ENCODE data around the gene SRGAP3. TPM values are rescaled to one million over a fixed set of nuclear protein-coding genes. Genes with fewer than 3 reads are reported as not detected.

Gene SRGAP3
- total and polyA plus RNA-seq, 2 donors (not counting 1 experiment from before 2014, with no cell fraction given): 0.92 to 12.4 TPM

- Histone ChIP-seq H3K9ac (ENCODE audit: insufficient read depth, low read length) (no peak overlapping the region), H3K27me3 (ENCODE audit: control insufficient read depth, insufficient read depth, low read length) (no peaks in the 10 kb centered on the region), H3K79me2 (ENCODE audit: control insufficient read depth, insufficient read depth, low read length) (no peaks in the 10 kb centered on the region), H3K4me3 (replicated peaks in 1 of 4; ENCODE audit: control extremely low read depth in 1 of 4, insufficient read depth in 1 of 4, low read depth in 3 of 4, low read length in 4 of 4) (no peak overlapping the region), H3K4me2 (ENCODE audit: extremely low read depth, insufficient read depth, low read length) (no peak overlapping the region), H3K4me1 (ENCODE audit: control insufficient read depth, extremely low read depth, insufficient read depth, low read length) (no peaks in the 10 kb centered on the region), H3K9me3 (ENCODE audit: control insufficient read depth, insufficient read depth, low read depth, low read length) (no peaks in the 10 kb centered on the region), H3K36me3 (ENCODE audit: control insufficient read depth, insufficient read depth, low read length) (no peaks in the 10 kb centered on the region), H4K20me1 (ENCODE audit: control insufficient read depth, extremely low read depth, insufficient read depth, low read length) (no peaks in the 10 kb centered on the region), H2AFZ (ENCODE audit: low read length) (no peak overlapping the region), H3K27ac (ENCODE audit: insufficient read depth, low read length) (no peak overlapping the region)
- no peak for TF ChIP-seq EZH2 (IDR thresholded peaks at IDR 0.05; ENCODE audit: low read length, missing control alignments)
- DNase-seq (ENCODE audit: low read depth in 2 of 2): no peak
Observed at GRCh38 chr3:9170851-9171160, 78.6 kb downstream of the SRGAP3 start.

DNA sequence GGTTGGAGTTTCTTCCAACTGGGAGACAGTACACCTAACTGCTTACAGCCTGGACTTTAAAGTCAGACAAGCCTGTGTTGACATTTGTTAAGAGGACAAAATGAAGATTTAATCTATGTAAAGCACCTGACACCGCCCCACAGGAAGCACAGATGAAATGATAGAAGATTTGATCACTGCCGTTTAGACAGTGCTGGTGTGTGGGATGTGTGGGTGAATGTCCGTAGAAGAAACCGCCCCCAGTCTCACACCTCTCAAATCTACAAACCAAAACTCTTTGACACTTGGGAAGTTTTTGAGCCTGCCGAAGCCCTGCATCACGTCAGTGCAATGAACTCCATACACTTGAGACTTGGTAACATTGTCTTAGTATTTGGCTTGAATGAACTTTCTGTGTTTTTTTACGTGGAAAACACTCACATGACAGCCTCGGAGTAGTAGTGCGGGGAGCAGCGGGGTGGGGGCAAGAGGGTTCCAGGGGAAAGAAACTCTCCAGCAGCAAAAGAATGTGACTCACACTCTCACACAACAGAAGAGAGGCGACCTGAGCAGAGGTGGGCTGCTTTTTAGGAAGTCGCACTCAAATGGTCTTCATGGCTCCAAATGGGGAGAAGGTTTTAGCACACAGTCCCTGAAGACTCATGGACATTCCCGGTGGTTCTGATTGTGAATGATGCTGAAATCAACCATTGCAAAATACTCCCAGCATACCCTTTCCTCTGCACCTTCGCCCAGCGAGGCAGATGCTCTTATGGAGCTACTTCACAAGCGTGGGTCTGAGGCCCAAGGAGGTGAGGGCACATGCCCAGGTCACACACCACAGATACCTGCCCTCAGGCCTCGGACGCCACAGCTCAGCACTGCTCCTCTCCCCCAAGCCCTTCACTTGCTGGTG, 79.2 kb downstream of the SRGAP3 start:
- Histone ChIP-seq H3K79me2 (ENCODE audit: control insufficient read depth, insufficient read depth, low read length) (no peaks in the 10 kb centered on the region), H3K36me3 (ENCODE audit: control insufficient read depth, insufficient read depth, low read length) (no peaks in the 10 kb centered on the region), H3K4me1 (ENCODE audit: control insufficient read depth, extremely low read depth, insufficient read depth, low read length) (no peaks in the 10 kb centered on the region), H3K4me3 (replicated peaks in 1 of 4; ENCODE audit: control extremely low read depth in 1 of 4, insufficient read depth in 1 of 4, low read depth in 3 of 4, low read length in 4 of 4) (no peak overlapping the region), H3K27me3 (ENCODE audit: control insufficient read depth, insufficient read depth, low read length) (no peaks in the 10 kb centered on the region), H3K27ac (ENCODE audit: insufficient read depth, low read length) (no peak overlapping the region), H3K4me2 (ENCODE audit: extremely low read depth, insufficient read depth, low read length) (no peak overlapping the region), H3K9ac (ENCODE audit: insufficient read depth, low read length) (no peak overlapping the region), H3K9me3 (ENCODE audit: control insufficient read depth, insufficient read depth, low read depth, low read length) (no peaks in the 10 kb centered on the region), H4K20me1 (ENCODE audit: control insufficient read depth, extremely low read depth, insufficient read depth, low read length) (no peaks in the 10 kb centered on the region), H2AFZ (ENCODE audit: low read length) (no peak overlapping the region)
- no peak for DNase-seq (ENCODE audit: low read depth in 2 of 2)
- TF ChIP-seq, protein P1, sequence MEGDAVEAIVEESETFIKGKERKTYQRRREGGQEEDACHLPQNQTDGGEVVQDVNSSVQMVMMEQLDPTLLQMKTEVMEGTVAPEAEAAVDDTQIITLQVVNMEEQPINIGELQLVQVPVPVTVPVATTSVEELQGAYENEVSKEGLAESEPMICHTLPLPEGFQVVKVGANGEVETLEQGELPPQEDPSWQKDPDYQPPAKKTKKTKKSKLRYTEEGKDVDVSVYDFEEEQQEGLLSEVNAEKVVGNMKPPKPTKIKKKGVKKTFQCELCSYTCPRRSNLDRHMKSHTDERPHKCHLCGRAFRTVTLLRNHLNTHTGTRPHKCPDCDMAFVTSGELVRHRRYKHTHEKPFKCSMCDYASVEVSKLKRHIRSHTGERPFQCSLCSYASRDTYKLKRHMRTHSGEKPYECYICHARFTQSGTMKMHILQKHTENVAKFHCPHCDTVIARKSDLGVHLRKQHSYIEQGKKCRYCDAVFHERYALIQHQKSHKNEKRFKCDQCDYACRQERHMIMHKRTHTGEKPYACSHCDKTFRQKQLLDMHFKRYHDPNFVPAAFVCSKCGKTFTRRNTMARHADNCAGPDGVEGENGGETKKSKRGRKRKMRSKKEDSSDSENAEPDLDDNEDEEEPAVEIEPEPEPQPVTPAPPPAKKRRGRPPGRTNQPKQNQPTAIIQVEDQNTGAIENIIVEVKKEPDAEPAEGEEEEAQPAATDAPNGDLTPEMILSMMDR (conservative IDR thresholded peaks at IDR 0.05 in 1 of 2, IDR thresholded peaks at IDR 0.05 in 1 of 2; ENCODE audit: low read depth in 1 of 2, low read length in 2 of 2): no peak
- no peak for TF ChIP-seq EZH2 (IDR thresholded peaks at IDR 0.05; ENCODE audit: low read length, missing control alignments)

DNA sequence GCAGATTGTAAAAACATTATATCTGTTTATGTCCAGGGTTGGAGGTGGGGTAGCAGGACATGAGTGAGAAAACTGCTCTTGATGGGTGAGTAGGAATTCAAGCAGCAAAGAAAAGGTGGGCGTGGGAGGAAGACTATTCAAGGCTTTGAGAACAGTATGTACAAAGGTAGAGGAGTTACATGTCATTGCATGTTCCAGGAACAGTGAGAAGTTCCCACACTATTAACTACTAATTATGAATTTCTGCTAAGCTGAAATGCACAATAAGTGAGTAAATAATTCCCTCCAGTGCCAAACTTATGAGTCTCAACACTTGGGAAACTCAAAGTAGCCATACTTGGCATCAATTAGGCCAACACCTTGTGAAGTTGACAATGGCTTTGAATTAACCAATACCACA, 80.1 kb downstream of the SRGAP3 start:
- Histone ChIP-seq H3K4me2 (ENCODE audit: extremely low read depth, insufficient read depth, low read length) (no peak overlapping the region), H3K4me1 (ENCODE audit: control insufficient read depth, extremely low read depth, insufficient read depth, low read length) (no peaks in the 10 kb centered on the region), H3K4me3 (replicated peaks in 1 of 4; ENCODE audit: control extremely low read depth in 1 of 4, insufficient read depth in 1 of 4, low read depth in 3 of 4, low read length in 4 of 4) (no peak overlapping the region), H3K9ac (ENCODE audit: insufficient read depth, low read length) (no peak overlapping the region), H2AFZ (ENCODE audit: low read length) (no peak overlapping the region), H3K36me3 (ENCODE audit: control insufficient read depth, insufficient read depth, low read length) (no peaks in the 10 kb centered on the region), H4K20me1 (ENCODE audit: control insufficient read depth, extremely low read depth, insufficient read depth, low read length) (no peaks in the 10 kb centered on the region), H3K27ac (ENCODE audit: insufficient read depth, low read length) (no peak overlapping the region), H3K9me3 (ENCODE audit: control insufficient read depth, insufficient read depth, low read depth, low read length) (no peaks in the 10 kb centered on the region), H3K27me3 (ENCODE audit: control insufficient read depth, insufficient read depth, low read length) (no peaks in the 10 kb centered on the region), H3K79me2 (ENCODE audit: control insufficient read depth, insufficient read depth, low read length) (no peaks in the 10 kb centered on the region)
- no peak for TF ChIP-seq EZH2 (IDR thresholded peaks at IDR 0.05; ENCODE audit: low read length, missing control alignments)
- TF ChIP-seq, protein P1 (conservative IDR thresholded peaks at IDR 0.05 in 1 of 2, IDR thresholded peaks at IDR 0.05 in 1 of 2; ENCODE audit: low read depth in 1 of 2, low read length in 2 of 2): no peak
- DNase-seq (ENCODE audit: low read depth in 2 of 2): no peak
